Transverse colon (tissue), 3 donors: ENCODE results near the gene SLC7A6OS.

Source experiments
- CTCF ChIP-seq, 5 experiments: fragments of 200-600 bp in 3 of 5; fragments of 450-650 bp in 2 of 5; sonication (generic) in 3 of 5; IDR thresholded peaks; 1 replicate in 2 of 5; 2 replicates in 3 of 5; pipeline ENCODE4 v1.5.1; 2016 to 2017; ENCODE audit warnings: antibody characterized with exemption in 5 of 5, inconsistent platforms in 3 of 5, mild to moderate bottlenecking in 2 of 5, moderate library complexity in 1 of 5
- EP300 ChIP-seq: sonication (generic); formaldehyde crosslinking; IDR thresholded peaks from one replicate; pipeline ENCODE4 v1.6.1; 2017; ENCODE audit warnings: antibody characterized with exemption, low read depth
- POLR2A ChIP-seq: fragments of 450-650 bp; IDR thresholded peaks from one replicate; pipeline ENCODE4 v1.6.1; 2016; ENCODE audit warnings: antibody characterized with exemption, mild to moderate bottlenecking, moderate library complexity

- no peak for TF ChIP-seq CTCF (IDR thresholded peaks at IDR 0.05)
- TF ChIP-seq EP300, result no peak
- TF ChIP-seq POLR2A, result no peak
These were observed 4.1 kb downstream of the SLC7A6OS start for GRCh38 chr16:68306633-68307032.
